ENCODE results near the gene PLEKHN1. TPM values are rescaled to one million over a fixed set of nuclear protein-coding genes. Genes with fewer than 3 reads are reported as not detected.
A peak's percentile ranks its signal among the peaks of the same experiment; 100 is the strongest.

Gene PLEKHN1
- total RNA-seq, 2 experiments from 2014 or later = not detected

DNA sequence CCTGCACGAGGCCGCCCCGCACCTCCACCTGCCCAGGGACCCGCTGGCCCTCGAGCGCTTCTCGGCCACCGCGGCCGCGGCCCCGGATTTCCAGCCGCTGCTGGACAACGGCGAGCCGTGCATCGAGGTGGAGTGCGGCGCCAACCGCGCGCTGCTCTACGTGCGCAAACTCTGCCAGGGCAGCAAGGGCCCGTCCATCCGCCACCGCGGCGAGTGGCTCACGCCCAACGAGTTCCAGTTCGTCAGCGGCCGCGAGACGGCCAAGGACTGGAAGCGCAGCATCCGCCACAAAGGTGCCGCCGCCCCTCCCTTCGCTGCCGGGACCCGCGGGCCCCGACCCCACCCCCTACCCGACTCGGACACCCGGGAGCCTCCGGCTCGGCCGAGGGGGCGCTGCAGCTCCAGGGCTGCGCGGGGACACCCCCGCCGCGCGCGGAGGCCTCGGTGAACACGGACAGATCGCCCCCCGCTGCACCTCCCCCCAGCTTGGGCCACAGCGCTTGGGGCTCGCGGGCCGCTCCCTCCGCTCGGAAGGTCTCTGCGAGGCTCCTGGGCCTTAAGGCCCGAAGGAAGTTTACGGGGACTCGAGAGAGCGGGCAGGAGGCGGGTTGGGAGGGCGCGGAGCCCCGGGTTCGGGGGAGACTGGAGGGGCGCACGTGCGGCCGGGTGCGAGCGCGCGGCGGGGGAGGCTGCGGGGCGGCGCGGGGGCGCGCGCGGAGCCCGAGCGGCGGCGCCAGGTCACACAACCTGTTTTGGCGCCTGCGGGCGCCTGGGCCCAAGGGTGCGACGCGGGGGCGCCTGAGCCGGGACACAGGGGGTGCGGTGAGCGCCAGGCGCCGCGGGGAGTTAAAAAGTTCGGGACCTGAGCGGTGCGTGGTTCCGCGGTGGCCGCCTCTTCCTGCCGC, 41.4 kb upstream of the PLEKHN1 start:
- DNase-seq (ENCODE audit: low spot score) = no peak

DNA sequence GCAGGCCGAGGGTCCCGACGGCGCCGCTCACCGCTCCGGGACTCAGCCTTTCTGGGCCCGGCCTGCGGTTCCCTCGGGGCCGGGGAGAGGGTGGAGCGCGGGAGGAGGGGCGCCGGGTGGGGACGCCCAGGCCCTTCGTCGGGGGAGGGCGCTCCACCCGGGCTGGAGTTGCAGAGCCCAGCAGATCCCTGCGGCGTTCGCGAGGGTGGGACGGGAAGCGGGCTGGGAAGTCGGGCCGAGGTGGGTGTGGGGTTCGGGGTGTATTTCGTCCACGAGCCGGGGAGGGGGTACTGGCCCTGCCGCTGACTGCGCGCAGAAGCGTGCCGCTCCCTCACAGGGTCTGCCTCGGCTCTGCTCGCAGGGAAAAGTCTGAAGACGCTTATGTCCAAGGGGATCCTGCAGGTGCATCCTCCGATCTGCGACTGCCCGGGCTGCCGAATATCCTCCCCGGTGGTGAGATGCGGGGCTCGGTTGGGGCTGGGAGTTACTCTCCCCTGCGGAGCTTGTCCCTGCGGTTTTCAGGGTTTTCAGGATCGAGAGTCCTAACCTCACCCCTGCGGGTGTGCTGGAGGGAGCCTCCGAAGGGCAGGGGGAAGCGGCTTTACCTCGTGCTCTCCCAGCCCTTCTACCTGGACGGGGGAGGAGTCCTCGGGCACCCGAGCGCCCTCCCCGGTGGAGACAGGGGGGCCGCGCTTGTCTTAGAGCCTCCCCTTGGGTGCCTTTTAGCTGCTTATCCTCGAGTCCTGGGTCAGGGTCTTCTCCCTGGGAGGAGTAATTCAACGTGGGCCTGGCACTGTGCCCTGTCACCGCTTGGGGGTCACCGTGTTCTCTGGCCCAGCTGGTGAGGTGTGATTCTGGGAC, 40.5 kb upstream of the PLEKHN1 start:
- Histone ChIP-seq H3K4me2 (ENCODE audit: low read length) (no peak overlapping the region), H3K9me3 (ENCODE audit: low read length) (no peaks in the 10 kb centered on the region), H4K20me1 (ENCODE audit: insufficient read depth, low read length) (no peaks in the 10 kb centered on the region), H2AFZ (ENCODE audit: low read length) (no peak overlapping the region), H3K79me2 (ENCODE audit: insufficient read depth, low read depth, low read length) (no peaks in the 10 kb centered on the region), H3K27ac (ENCODE audit: low read depth, low read length, poor library complexity, severe bottlenecking) (no peak overlapping the region), H3K36me3 (ENCODE audit: insufficient read depth, low read length) (no peaks in the 10 kb centered on the region), H3K9me2 (ENCODE audit: insufficient read depth, low read length) (no peaks in the 10 kb centered on the region), H3K4me3 (ENCODE audit: low read depth, low read length, poor library complexity, severe bottlenecking) (no peak overlapping the region), H3K4me1 (ENCODE audit: insufficient read depth, low read length, poor library complexity, severe bottlenecking) (peaks cover 22% of the 10 kb centered on the region)
- no peak for DNase-seq (ENCODE audit: low spot score)
- TF ChIP-seq, protein P1, sequence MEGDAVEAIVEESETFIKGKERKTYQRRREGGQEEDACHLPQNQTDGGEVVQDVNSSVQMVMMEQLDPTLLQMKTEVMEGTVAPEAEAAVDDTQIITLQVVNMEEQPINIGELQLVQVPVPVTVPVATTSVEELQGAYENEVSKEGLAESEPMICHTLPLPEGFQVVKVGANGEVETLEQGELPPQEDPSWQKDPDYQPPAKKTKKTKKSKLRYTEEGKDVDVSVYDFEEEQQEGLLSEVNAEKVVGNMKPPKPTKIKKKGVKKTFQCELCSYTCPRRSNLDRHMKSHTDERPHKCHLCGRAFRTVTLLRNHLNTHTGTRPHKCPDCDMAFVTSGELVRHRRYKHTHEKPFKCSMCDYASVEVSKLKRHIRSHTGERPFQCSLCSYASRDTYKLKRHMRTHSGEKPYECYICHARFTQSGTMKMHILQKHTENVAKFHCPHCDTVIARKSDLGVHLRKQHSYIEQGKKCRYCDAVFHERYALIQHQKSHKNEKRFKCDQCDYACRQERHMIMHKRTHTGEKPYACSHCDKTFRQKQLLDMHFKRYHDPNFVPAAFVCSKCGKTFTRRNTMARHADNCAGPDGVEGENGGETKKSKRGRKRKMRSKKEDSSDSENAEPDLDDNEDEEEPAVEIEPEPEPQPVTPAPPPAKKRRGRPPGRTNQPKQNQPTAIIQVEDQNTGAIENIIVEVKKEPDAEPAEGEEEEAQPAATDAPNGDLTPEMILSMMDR (conservative IDR thresholded peaks at IDR 0.05; ENCODE audit: low read length) = no peak
- TF ChIP-seq EZH2phosphoT487 (IDR thresholded peaks at IDR 0.05; ENCODE audit: borderline replicate concordance, low read depth, low read length) = no peak
- CTCF ChIA-PET (ENCODE audit: unreplicated experiment) = no interaction called here
- intact Hi-C loops (cut with micrococcal nuclease; ENCODE audit: unreplicated experiment) = no loop called here
- POLR2A ChIA-PET = no interaction called here
- no TSS peak for BruUV-seq (replicated peaks)

More for the DNA sequence above, 41.4 kb upstream of the PLEKHN1 start:
- H3K79me2 ChIP-seq (ENCODE audit: insufficient read depth, low read depth, low read length) = no peaks in the 10 kb centered on the region
- H3K36me3 ChIP-seq (ENCODE audit: insufficient read depth, low read length) = no peaks in the 10 kb centered on the region
- no TSS peak for BruUV-seq (replicated peaks)
- ChIA-PET POLR2A (interaction anchor here (0.6 kb wide), 1 partner anchor 666 kb away, joined by 3 read pairs; no protein-coding TSS in a partner anchor), CTCF (ENCODE audit: unreplicated experiment) (no interaction called here)
- peak overlapping the region; percentile 59 for H3K4me3 ChIP-seq (ENCODE audit: low read depth, low read length, poor library complexity, severe bottlenecking)
- peak overlapping the region; percentile 68 for H3K4me2 ChIP-seq (ENCODE audit: low read length)
- intact Hi-C loops (cut with micrococcal nuclease; ENCODE audit: unreplicated experiment) = no loop called here
- no peak overlapping the region for H2AFZ ChIP-seq (ENCODE audit: low read length)
- TF ChIP-seq EZH2phosphoT487 (IDR thresholded peaks at IDR 0.05; ENCODE audit: borderline replicate concordance, low read depth, low read length) = peak; percentile 98
- TF ChIP-seq, protein P1 (conservative IDR thresholded peaks at IDR 0.05; ENCODE audit: low read length) = no peak
- no peak overlapping the region for H3K27ac ChIP-seq (ENCODE audit: low read depth, low read length, poor library complexity, severe bottlenecking)
- H3K9me2 ChIP-seq (ENCODE audit: insufficient read depth, low read length) = no peaks in the 10 kb centered on the region
- H3K9me3 ChIP-seq (ENCODE audit: low read length) = no peaks in the 10 kb centered on the region
- H3K4me1 ChIP-seq (ENCODE audit: insufficient read depth, low read length, poor library complexity, severe bottlenecking) = peaks cover 31% of the 10 kb centered on the region
- no peaks in the 10 kb centered on the region for H4K20me1 ChIP-seq (ENCODE audit: insufficient read depth, low read length)
